Right atrium auricular region (tissue), 2 donors: ENCODE measurements around the gene PARD3B. TPM values are rescaled to one million over a fixed set of nuclear protein-coding genes. Genes with fewer than 3 reads are reported as not detected.

Experiments
- DNase-seq: peaks from one replicate; pipeline ENCODE4 v3.0.0-alpha.2; 2019; ENCODE audit warnings: low spot score
- H3K27ac ChIP-seq, 2 donors: fragments of 200-600 bp; sonication (generic); 1 replicate in 1 of 2; 2 replicates in 1 of 2; pipeline ENCODE4 v1.5.1; 2016 to 2019
- H3K27me3 ChIP-seq, 2 donors: fragments of 200-600 bp; sonication (generic); one replicate each; pipeline versions ENCODE4 v1.5.1 to v1.6.0; 2017 to 2019
- H3K36me3 ChIP-seq: fragments of 200-600 bp; sonication (generic); one replicate; pipeline ENCODE4 v1.5.1; 2016
- H3K4me1 ChIP-seq, 2 donors: fragments of 200-600 bp; sonication (generic); one replicate each; pipeline versions ENCODE4 v1.5.1 to v1.6.0; 2017 to 2019
- H3K4me3 ChIP-seq, 2 donors: fragments of 200-600 bp; sonication (generic); 1 replicate in 1 of 2; 2 replicates in 1 of 2; pipeline ENCODE4 v1.5.1; 2017 to 2019; ENCODE audit warnings: mild to moderate bottlenecking in 1 of 2, moderate library complexity in 1 of 2
- H3K9me3 ChIP-seq, 2 donors: fragments of 200-600 bp; sonication (generic); one replicate each; pipeline ENCODE4 v1.5.1; 2019
- CTCF ChIP-seq, 2 donors: fragments of 200-600 bp; sonication (generic); IDR thresholded peaks; one replicate each; pipeline ENCODE4 v1.5.1; 2019; ENCODE audit warnings: antibody characterized with exemption in 2 of 2
- total RNA-seq, 2 donors: library from RNA; depleted of rRNA; stranded (reverse); fragments of >200 nt; gene quantifications; one replicate each; pipeline ENCODE4 v1.1.0, GENCODE V29; 2016

PARD3B gene
- total RNA-seq, 2 donors from 2014 or later, result 7.4 to 12.2 TPM

GRCh38 chr2:205465791-205466190, 920.5 kb downstream of the PARD3B start:
- no peak overlapping the region for H3K4me3 ChIP-seq
- H3K27ac ChIP-seq, result no peak overlapping the region
- H3K4me1 ChIP-seq, result no peaks in the 10 kb centered on the region
- no peaks in the 10 kb centered on the region for H3K27me3 ChIP-seq
- no peak for DNase-seq
- no peaks in the 10 kb centered on the region for H3K9me3 ChIP-seq
- H3K36me3 ChIP-seq, result no peaks in the 10 kb centered on the region
- TF ChIP-seq CTCF (IDR thresholded peaks at IDR 0.05), result no peak

- Histone ChIP-seq H3K4me1 (no peaks in the 10 kb centered on the region), H3K36me3 (no peaks in the 10 kb centered on the region), H3K4me3 (no peak overlapping the region), H3K9me3 (no peaks in the 10 kb centered on the region), H3K27ac (no peak overlapping the region), H3K27me3 (no peaks in the 10 kb centered on the region)
- DNase-seq, result no peak
- no peak for TF ChIP-seq CTCF (IDR thresholded peaks at IDR 0.05)
Measured at GRCh38 chr2:205471776-205472175, 926.5 kb downstream of the PARD3B start.

GRCh38 chr2:205473791-205474190, 928.5 kb downstream of the PARD3B start:
- no peak for TF ChIP-seq CTCF (IDR thresholded peaks at IDR 0.05)

GRCh38 chr2:205474741-205475415, 929.6 kb downstream of the PARD3B start:
- Histone ChIP-seq H3K9me3 (no peaks in the 10 kb centered on the region), H3K4me1 (no peaks in the 10 kb centered on the region), H3K27ac (no peak overlapping the region), H3K27me3 (no peaks in the 10 kb centered on the region), H3K36me3 (no peaks in the 10 kb centered on the region), H3K4me3 (no peak overlapping the region)
- TF ChIP-seq CTCF (IDR thresholded peaks at IDR 0.05), result no peak
- no peak for DNase-seq

More at GRCh38 chr2:205473791-205474190, 928.5 kb downstream of the PARD3B start:
- no peak for DNase-seq
- Histone ChIP-seq H3K4me3 (no peak overlapping the region), H3K27ac (no peak overlapping the region), H3K36me3 (no peaks in the 10 kb centered on the region), H3K4me1 (no peaks in the 10 kb centered on the region), H3K9me3 (no peaks in the 10 kb centered on the region), H3K27me3 (no peaks in the 10 kb centered on the region)

GRCh38 chr2:205475416-205475768, 930.1 kb downstream of the PARD3B start:
- no peak overlapping the region for H3K4me3 ChIP-seq
- no peaks in the 10 kb centered on the region for H3K9me3 ChIP-seq
- H3K36me3 ChIP-seq, result no peaks in the 10 kb centered on the region
- no peak for TF ChIP-seq CTCF (IDR thresholded peaks at IDR 0.05)
- H3K4me1 ChIP-seq, result no peaks in the 10 kb centered on the region
- no peak for DNase-seq
- H3K27me3 ChIP-seq, result no peaks in the 10 kb centered on the region
- no peak overlapping the region for H3K27ac ChIP-seq
